Psoas muscle (tissue), 8 donors: ENCODE results near the gene HPX. TPM values are rescaled to one million over a fixed set of nuclear protein-coding genes. Genes with fewer than 3 reads are reported as not detected.
A peak's percentile ranks its signal among the peaks of the same experiment; 100 is the strongest.

Experiments used
- ATAC-seq, 4 donors: fragments of 200-7000 bp; cut with Tn5 transposase; one replicate each; pipeline ENCODE4 v1.9.1; 2020; ENCODE audit warnings: moderate library complexity in 3 of 4, mild to moderate bottlenecking in 2 of 4
- DNase-seq, 2 donors: peaks; one replicate each; pipeline ENCODE4 v3.0.0-alpha.2; 2020
- H3K27ac ChIP-seq: fragments of 200-600 bp; one replicate; pipeline ENCODE4 v1.8.0; 2022
- H3K27me3 ChIP-seq, 3 donors: fragments of 200-600 bp in 1 of 3; one replicate each; pipeline versions ENCODE4 v1.6.1 to v1.8.0; 2013 to 2022; ENCODE audit warnings: low read length in 2 of 3, mild to moderate bottlenecking in 2 of 3, moderate library complexity in 1 of 3; ENCODE audit not compliant: insufficient read depth in 3 of 3
- H3K36me3 ChIP-seq, 2 donors: fragments of 200-600 bp in 1 of 2; one replicate each; pipeline versions ENCODE4 v1.6.1 to v1.8.0; 2013 to 2022; ENCODE audit warnings: low read depth in 1 of 2, mild to moderate bottlenecking in 1 of 2, moderate library complexity in 1 of 2; ENCODE audit not compliant: insufficient read depth in 1 of 2
- H3K4me1 ChIP-seq: fragments of 200-600 bp; one replicate; pipeline ENCODE4 v1.8.0; 2022
- H3K4me3 ChIP-seq: fragments of 200-600 bp; one replicate; pipeline ENCODE4 v1.8.0; 2022; ENCODE audit warnings: mild to moderate bottlenecking
- H3K9me3 ChIP-seq: fragments of 200-600 bp; one replicate; pipeline ENCODE4 v1.8.0; 2022
- CTCF ChIP-seq: fragments of 200-600 bp; IDR thresholded peaks from one replicate; pipeline ENCODE4 v1.8.0; 2022; ENCODE audit warnings: antibody characterized with exemption
- WGBS, 3 donors: extraction: QIAGEN DNeasy Blood & Tissue Kit; methylation state at CpG; one replicate each; pipeline versions ENCODE4 v1.1.6 to v1.1.7; 2013; 5-methylcytosine and 5-hydroxymethylcytosine counted together
- intact Hi-C, 2 donors: fragments of 100-400 bp; cut with DNase I; formaldehyde crosslinking; loops; one replicate each; pipeline versions ENCODE4 v1.11.0 to v1.14.2; 2022
- polyA plus RNA-seq, 3 donors: library from polyadenylated mRNA; stranded (reverse); fragments of 200-250 nt; gene quantifications; one replicate each; pipeline ENCODE4 v1.2.3, GENCODE V29; 2013
- total RNA-seq, 4 donors: library from RNA; stranded (reverse); fragmentation: NEBNext Ultra II Directional in 2 of 4; extraction: Animal tissue kit (Norgen Biotek cat#: 25700) in 2 of 4; gene quantifications; one replicate each; pipeline versions ENCODE4 v1.2.1 to v1.2.4, GENCODE V29; 2021 to 2023
- donor health status: healthy with polysubstance abuse.
- donor health status: DM: no; HTN: no; CAD: no; lungs with moderate emphysema.
- donor health status: Bipolar disorder and iron deficiency.
- donor health status: healthy.
- donor health status: DM: yes; HTN: yes; CAD: no.
- donor health status: DM: no; HTN: no; CAD: no.
- donor health status: DM: no; HTN: no; CAD: no.
- donor health status: DM: yes; HTN: yes; CAD: no.

The HPX gene
- total and polyA plus RNA-seq, 7 donors = 0.04 to 0.75 (median 0.35) TPM; not detected in 1

GRCh38 chr11:6458352-6459098 is 17.7 kb upstream of the HPX start:
- no peak for ATAC-seq
- Histone ChIP-seq H3K36me3 (peaks cover 2 to 95% of the 10 kb centered on the region in 2 donors), H3K9me3 (no peaks in the 10 kb centered on the region), H3K4me1 (peaks cover 11% of the 10 kb centered on the region), H3K27ac (no peak overlapping the region), H3K4me3 (no peak overlapping the region), H3K27me3 (no peaks in the 10 kb centered on the region)
- WGBS, 3 donors = 68 to 89% (median 76%) methylated on average over 2 of the region's 2 CpGs
- DNase-seq = no peak
- intact Hi-C loops = no loop called here
- no peak for TF ChIP-seq CTCF

- no peak for TF ChIP-seq CTCF
- intact Hi-C loops = no loop called here
- Histone ChIP-seq H3K9me3 (no peaks in the 10 kb centered on the region), H3K4me3 (no peak overlapping the region), H3K36me3 (peaks cover 2 to 95% of the 10 kb centered on the region in 2 donors), H3K4me1 (peaks cover 11% of the 10 kb centered on the region), H3K27me3 (no peaks in the 10 kb centered on the region), H3K27ac (no peak overlapping the region)
- ATAC-seq (no peak), DNase-seq (no peak)
- WGBS, 3 donors = 93 to 95% (median 95%) methylated on average over 23 to 26 of the region's 26 CpGs
Observed at GRCh38 chr11:6457581-6458320, 17.0 kb upstream of the HPX start.

GRCh38 chr11:6456361-6457073 is 15.7 kb upstream of the HPX start:
- no peak for DNase-seq
- Histone ChIP-seq H3K27me3 (no peaks in the 10 kb centered on the region), H3K9me3 (no peaks in the 10 kb centered on the region), H3K27ac (no peak overlapping the region), H3K4me3 (no peak overlapping the region), H3K4me1 (peaks cover 11% of the 10 kb centered on the region), H3K36me3 (peaks cover 2 to 87% of the 10 kb centered on the region in 2 donors)
- WGBS, 3 donors = 96 to 97% (median 96%) methylated on average over 56 of the region's 56 CpGs
- no peak for ATAC-seq
- no peak for TF ChIP-seq CTCF
- intact Hi-C loops = no loop called here

- 26 to 63% (median 45%) methylated on average over 2 of the region's 2 CpGs for WGBS, 3 donors
- Histone ChIP-seq H3K9me3 (no peaks in the 10 kb centered on the region), H3K27me3 (no peaks in the 10 kb centered on the region), H3K4me3 (no peak overlapping the region), H3K4me1 (peaks cover 11% of the 10 kb centered on the region), H3K27ac (peak overlapping the region; percentile 67), H3K36me3 (peaks cover 6 to 88% of the 10 kb centered on the region in 2 donors)
- intact Hi-C loops = no loop called here
- TF ChIP-seq CTCF = no peak
- no peak for DNase-seq
- peak; percentile 50 to 88 (median 84) for ATAC-seq
Observed at GRCh38 chr11:6455070-6455469, 14.3 kb upstream of the HPX start.
